NCI-H1436 (cell line): ENCODE measurements around the gene LIPT2.

Experiments used
- DNase-seq: peaks from one replicate; lab custom pipeline; 2025; lab: John Stamatoyannopoulos, UW

Gene LIPT2

GRCh38 chr11:74465291-74465708, 28.2 kb downstream of the LIPT2 start:
- no peak for DNase-seq

- DNase-seq: no peak
Observed at GRCh38 chr11:74464746-74465145, 28.8 kb downstream of the LIPT2 start.

- DNase-seq: no peak
Observed at GRCh38 chr11:74463216-74463615, 30.3 kb downstream of the LIPT2 start.

GRCh38 chr11:74462631-74463030, 30.9 kb downstream of the LIPT2 start:
- DNase-seq: no peak

- DNase-seq: no peak
Observed at GRCh38 chr11:74462009-74462408, 31.5 kb downstream of the LIPT2 start.

- DNase-seq: no peak
Observed at GRCh38 chr11:74460481-74461154, 32.9 kb downstream of the LIPT2 start.

- DNase-seq: no peak
Observed at GRCh38 chr11:74460065-74460464, 33.5 kb downstream of the LIPT2 start.

- no peak for DNase-seq
Observed at GRCh38 chr11:74459584-74459983, 33.9 kb downstream of the LIPT2 start.

- no peak for DNase-seq
Observed at GRCh38 chr11:74457356-74457755, 36.2 kb downstream of the LIPT2 start.

GRCh38 chr11:74453373-74453975, 40.0 kb downstream of the LIPT2 start:
- peak; percentile 54 for DNase-seq

GRCh38 chr11:74452366-74452765, 41.2 kb downstream of the LIPT2 start:
- DNase-seq: no peak

GRCh38 chr11:74450318-74450717, 43.2 kb downstream of the LIPT2 start:
- DNase-seq: no peak

GRCh38 chr11:74449369-74449931, 44.1 kb downstream of the LIPT2 start:
- peak; percentile 78 for DNase-seq

- no peak for DNase-seq
Observed at GRCh38 chr11:74447720-74448119, 45.8 kb downstream of the LIPT2 start.

- no peak for DNase-seq
Observed at GRCh38 chr11:74446532-74446938, 47.0 kb downstream of the LIPT2 start.

- no peak for DNase-seq
Observed at GRCh38 chr11:74444173-74444826, 49.2 kb downstream of the LIPT2 start.

- peak; percentile 55 for DNase-seq
Observed at GRCh38 chr11:74443071-74443864, 50.3 kb downstream of the LIPT2 start.

- DNase-seq: no peak
Observed at GRCh38 chr11:74442636-74443035, 50.9 kb downstream of the LIPT2 start.
